ENCODE data around the gene ZNF805.
A peak's percentile ranks its signal among the peaks of the same experiment; 100 is the strongest.
"Not testable (repeated sequence)": the region's sequence is repeated elsewhere in the genome, so short reads cannot be mapped to it uniquely, and the experiment has no call there.

ZNF805 gene

GRCh38 chr19:57240311-57241090, at the start of gene ZNF805:
Gene ZNF805, plus strand, starts transcription at chr19:57240632. Its CDS starts 260 bp downstream, at chr19:57240892.
- DNase-seq: peak; percentile 95
- ATAC-seq: peak; percentile 97

GRCh38 chr19:57191141-57192076, 49.0 kb upstream of the ZNF805 start, which contains the start of gene ZNF264:
Gene ZNF264, plus strand, starts transcription at chr19:57191500. Its CDS starts 414 bp downstream, at chr19:57191914.
- ATAC-seq (peak; percentile 97), DNase-seq (peak; percentile 92)

GRCh38 chr19:57192077-57192420, 48.4 kb upstream of the ZNF805 start:
- no peak for ATAC-seq
- no peak for DNase-seq

GRCh38 chr19:57192993-57193392, 47.4 kb upstream of the ZNF805 start:
- peak; percentile 37 for ATAC-seq

GRCh38 chr19:57197874-57198273, 42.6 kb upstream of the ZNF805 start:
- ATAC-seq: not testable (repeated sequence)

More at GRCh38 chr19:57192993-57193392, 47.4 kb upstream of the ZNF805 start:
- DNase-seq: no peak

GRCh38 chr19:57202160-57202559, 38.3 kb upstream of the ZNF805 start:
- DNase-seq: no peak
- ATAC-seq: no peak

More at GRCh38 chr19:57197874-57198273, 42.6 kb upstream of the ZNF805 start:
- DNase-seq: not testable (repeated sequence)

- no peak for ATAC-seq
- no peak for DNase-seq
Measured at GRCh38 chr19:57210381-57210780, 30.1 kb upstream of the ZNF805 start.

- DNase-seq (no peak), ATAC-seq (no peak)
Measured at GRCh38 chr19:57212109-57212508, 28.3 kb upstream of the ZNF805 start.

GRCh38 chr19:57227502-57227901, 12.9 kb upstream of the ZNF805 start:
- no peak for DNase-seq
- no peak for ATAC-seq

- DNase-seq (no peak), ATAC-seq (no peak)
Measured at GRCh38 chr19:57231686-57232085, 8.7 kb upstream of the ZNF805 start.

GRCh38 chr19:57233207-57233606, 7.2 kb upstream of the ZNF805 start:
- DNase-seq (no peak), ATAC-seq (no peak)

GRCh38 chr19:57239982-57240310, 486 bp upstream of the ZNF805 start:
- DNase-seq: no peak
- peak; percentile 2 for ATAC-seq

GRCh38 chr19:57241176-57241575, 744 bp downstream of the ZNF805 start:
- DNase-seq (no peak), ATAC-seq (no peak)

- DNase-seq: no peak
Measured at GRCh38 chr19:57242821-57243220, 2.4 kb downstream of the ZNF805 start.

GRCh38 chr19:57244513-57244912, 4.1 kb downstream of the ZNF805 start:
- DNase-seq (no peak), ATAC-seq (no peak)

More at GRCh38 chr19:57242821-57243220, 2.4 kb downstream of the ZNF805 start:
- ATAC-seq: no peak

- DNase-seq (no peak), ATAC-seq (no peak)
Measured at GRCh38 chr19:57245066-57245465, 4.6 kb downstream of the ZNF805 start.

- no peak for ATAC-seq
- DNase-seq: no peak
Measured at GRCh38 chr19:57245959-57246358, 5.5 kb downstream of the ZNF805 start.

- no peak for DNase-seq
- no peak for ATAC-seq
Measured at GRCh38 chr19:57248646-57249045, 8.2 kb downstream of the ZNF805 start.

GRCh38 chr19:57249329-57249728, 8.9 kb downstream of the ZNF805 start:
- ATAC-seq: no peak
- DNase-seq: no peak

GRCh38 chr19:57253767-57254166, 13.3 kb downstream of the ZNF805 start:
- ATAC-seq: peak; percentile 90

GRCh38 chr19:57262044-57262443, 21.6 kb downstream of the ZNF805 start:
- no peak for ATAC-seq
- DNase-seq: no peak

More at GRCh38 chr19:57253767-57254166, 13.3 kb downstream of the ZNF805 start:
- not testable (repeated sequence) for DNase-seq

- ATAC-seq: no peak
Measured at GRCh38 chr19:57263244-57263741, 22.9 kb downstream of the ZNF805 start.

GRCh38 chr19:57267291-57267690, 26.9 kb downstream of the ZNF805 start:
- no peak for DNase-seq
- ATAC-seq: no peak

More at GRCh38 chr19:57263244-57263741, 22.9 kb downstream of the ZNF805 start:
- DNase-seq: no peak
